DND-41 (cell line): ENCODE results near the gene PLA2G4E.

Experiments
- CTCF ChIP-seq: IDR thresholded peaks from 2 replicates; pipeline ENCODE4 v1.5.1; 2012; ENCODE audit warnings: borderline replicate concordance, low read length, moderate library complexity, mild to moderate bottlenecking; ENCODE audit not compliant: poor library complexity, severe bottlenecking; ENCODE audit errors: extremely low read depth
- EZH2 ChIP-seq: IDR thresholded peaks from 3 replicates; pipeline ENCODE4 v1.6.1; 2012; ENCODE audit warnings: borderline replicate concordance, low read depth, mild to moderate bottlenecking, moderate library complexity, low read length, inconsistent platforms; ENCODE audit not compliant: severe bottlenecking

DNA sequence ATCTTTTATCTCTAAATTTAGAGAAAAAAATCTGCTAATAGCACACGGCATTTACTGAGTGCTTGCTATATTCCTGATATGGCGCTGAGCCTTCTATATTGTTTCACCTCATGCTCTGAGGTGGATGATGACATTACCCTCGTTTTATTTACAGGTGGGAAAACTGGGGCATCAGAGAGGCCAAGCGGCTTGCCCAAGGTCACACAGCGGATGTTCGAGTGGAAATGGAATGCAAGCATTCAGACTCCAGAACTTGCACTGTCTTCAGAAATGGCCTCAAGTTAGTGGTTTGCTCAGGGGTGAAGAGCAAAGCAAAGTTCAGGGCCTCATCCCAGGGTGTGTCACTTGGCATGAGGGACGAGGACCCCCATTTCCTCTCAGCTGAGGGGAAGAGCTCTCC lies 65.7 kb downstream of the PLA2G4E start:
- no peak for TF ChIP-seq CTCF
- TF ChIP-seq EZH2: no peak
